GM20000 (cell line): ENCODE results near the gene C1orf210.

Experiments used
- DNase-seq: peaks from one replicate; pipeline ENCODE4 v3.0.0; 2012; ENCODE audit warnings: low spot score
- CTCF ChIP-seq: IDR thresholded peaks from 2 replicates; pipeline ENCODE4 v1.5.1; 2012; ENCODE audit warnings: mild to moderate bottlenecking, control low read depth; ENCODE audit errors: extremely low read depth, missing control alignments

Gene C1orf210

GRCh38 chr1:43234267-43234666 lies 51.1 kb downstream of the C1orf210 start:
- no peak for TF ChIP-seq CTCF
- DNase-seq, result no peak

DNA sequence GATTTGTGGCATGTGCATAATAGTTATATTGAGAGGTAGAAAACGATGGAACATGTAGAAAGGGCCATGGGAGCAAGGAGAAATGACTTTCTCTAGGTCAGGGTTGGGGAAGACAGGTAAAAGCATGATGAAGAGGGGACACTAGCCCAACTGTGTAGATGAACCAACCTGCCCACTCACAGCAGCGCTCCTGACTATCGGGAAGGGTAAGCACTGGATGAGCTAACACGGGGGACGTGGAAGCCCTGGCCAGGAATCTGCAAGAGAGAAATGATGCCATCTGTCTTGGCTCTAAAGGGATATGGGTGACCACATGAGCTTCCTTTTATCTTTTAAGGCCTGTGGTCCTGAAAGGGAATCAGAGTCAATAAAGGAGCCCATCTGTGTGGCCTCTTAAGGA lies 51.8 kb downstream of the C1orf210 start:
- DNase-seq, result no peak
- TF ChIP-seq CTCF, result no peak

- DNase-seq, result no peak
- TF ChIP-seq CTCF, result no peak
These were observed 52.9 kb downstream of the C1orf210 start for GRCh38 chr1:43232482-43232881.

- TF ChIP-seq CTCF, result no peak
- no peak for DNase-seq
These were observed 53.3 kb downstream of the C1orf210 start for GRCh38 chr1:43232074-43232473.
